Heart left ventricle (tissue), 16 donors: ENCODE data around the gene KATNAL1. TPM values are rescaled to one million over a fixed set of nuclear protein-coding genes. Genes with fewer than 3 reads are reported as not detected.

Experiments used
- ATAC-seq, 4 donors: fragments of 200-7000 bp; cut with Tn5 transposase; one replicate each; pipeline ENCODE4 v1.9.1; 2020 to 2022; ENCODE audit warnings: moderate library complexity in 4 of 4, mild to moderate bottlenecking in 3 of 4, moderate number of reproducible peaks in 1 of 4
- DNase-seq, 5 donors: peaks; one replicate each; pipeline ENCODE4 v3.0.0-alpha.2; 2020
- H3K27ac ChIP-seq, 12 donors: fragments of 200-600 bp; sonication (generic) in 4 of 12; one replicate each; pipeline versions ENCODE4 v1.5.0 to v1.8.0; 2016 to 2022; ENCODE audit warnings: mild to moderate bottlenecking in 2 of 12
- H3K27me3 ChIP-seq, 9 donors: fragments of 200-600 bp; sonication (generic) in 2 of 9; one replicate each; pipeline versions ENCODE4 v1.5.1 to v1.8.0; 2016 to 2022; ENCODE audit warnings: mild to moderate bottlenecking in 3 of 9
- H3K36me3 ChIP-seq, 9 donors: fragments of 200-600 bp; sonication (generic) in 2 of 9; one replicate each; pipeline versions ENCODE4 v1.5.0 to v1.8.0; 2018 to 2022; ENCODE audit warnings: mild to moderate bottlenecking in 2 of 9
- H3K4me1 ChIP-seq, 12 donors: fragments of 200-600 bp; sonication (generic) in 4 of 12; one replicate each; pipeline versions ENCODE4 v1.5.0 to v1.8.0; 2016 to 2022; ENCODE audit warnings: mild to moderate bottlenecking in 3 of 12
- H3K4me3 ChIP-seq, 12 donors: fragments of 200-600 bp; sonication (generic) in 4 of 12; one replicate each; pipeline versions ENCODE4 v1.5.0 to v1.8.0; 2017 to 2022; ENCODE audit warnings: mild to moderate bottlenecking in 9 of 12, moderate library complexity in 4 of 12
- H3K9me3 ChIP-seq, 12 donors: fragments of 200-600 bp; sonication (generic) in 4 of 12; one replicate each; pipeline versions ENCODE4 v1.5.0 to v1.8.0; 2016 to 2022; ENCODE audit warnings: mild to moderate bottlenecking in 1 of 12
- CTCF ChIP-seq, 12 donors: fragments of 200-600 bp; sonication (generic) in 4 of 12; IDR thresholded peaks; one replicate each; pipeline versions ENCODE4 v1.5.0 to v1.8.0; 2018 to 2022; ENCODE audit warnings: antibody characterized with exemption in 12 of 12, mild to moderate bottlenecking in 5 of 12
- POLR2A ChIP-seq, 2 donors: fragments of 450-650 bp; IDR thresholded peaks; one replicate each; pipeline ENCODE4 v1.6.1; 2017; ENCODE audit warnings: antibody characterized with exemption in 2 of 2, mild to moderate bottlenecking in 2 of 2, moderate library complexity in 2 of 2
- WGBS, 4 donors: extraction: QIAGEN DNeasy Blood & Tissue Kit in 2 of 4; methylation state at CpG; one replicate each; pipeline versions ENCODE4 v1.1.5 to v1.1.7; 2013 to 2018; 5-methylcytosine and 5-hydroxymethylcytosine counted together
- intact Hi-C, 10 donors: fragments of 100-400 bp; cut with DNase I; formaldehyde crosslinking; loops; one replicate each; pipeline versions ENCODE4 v1.11.1 to v1.14.2; 2022
- polyA plus RNA-seq, 2 donors: library from polyadenylated mRNA; stranded (reverse); fragments of 200-250 nt; gene quantifications; one replicate each; pipeline ENCODE4 v1.2.3, GENCODE V29; 2013
- total RNA-seq, 9 donors: library from RNA; depleted of rRNA in 2 of 9; stranded (reverse); fragments of >200 nt in 2 of 9; fragmentation: NEBNext Ultra II Directional in 3 of 9; extraction: Animal tissue kit (Norgen Biotek cat#: 25700) in 3 of 9; gene quantifications; one replicate each; pipeline versions ENCODE4 v1.1.0 to v1.2.4, GENCODE V29; 2016 to 2023
- donor health status: ischemic (EF 13 %, LVEDD 7.1; RV severe dilation, severe dysfunction).
- donor health status: healthy with polysubstance abuse.
- donor health status: DM: no; HTN: yes; CAD: no.
- donor health status: DM: no; HTN: no; CAD: no.
- donor health status: ischemic (EF 25% LVEDD 6.9; RV normal size, moderate dysfunction).
- donor health status: ischemic (EF 25% LVEDD 5.7; RV mildly dilated, moderate dysfunction).
- donor health status: healthy.
- donor health status: DM: yes; HTN: yes; CAD: no.
- donor health status: ischemic (EF 35%, LVEDD 5.7; RV mildly dilated, moderate dysfunction).
- donor health status: nonischemic (EF 11% LVEDD 7.7; RV severe dilation, severe dysfunction).
- donor health status: DM: yes; HTN: yes; CAD: no.
- donor health status: PGD.
- donor health status: ischemic (EF 29% LVEDD 5.4; RV normal size, mild dysfunction).
- donor health status: nonischemic (EF 23%, LVEDD 6.1; RV moderate dilation, normal function).

The KATNAL1 gene
- total and polyA plus RNA-seq, 11 donors, result 4.6 to 55.3 (median 49.6) TPM

- 66 to 87% (median 69%) methylated on average over 10 of the region's 10 CpGs for WGBS, 4 donors
- no peak for ATAC-seq
Observed at GRCh38 chr13:30186634-30187415, 120.5 kb downstream of the KATNAL1 start.

GRCh38 chr13:30181888-30182651, 125.3 kb downstream of the KATNAL1 start:
- DNase-seq (no peak), ATAC-seq (no peak)
- H3K27ac ChIP-seq, result no peak overlapping the region
- TF ChIP-seq POLR2A (IDR thresholded peaks at IDR 0.05), result no peak
- no peaks in the 10 kb centered on the region for H3K27me3 ChIP-seq
- intact Hi-C loops, result no loop called here
- WGBS, 4 donors, result 87 to 90% (median 88%) methylated on average over 13 of the region's 13 CpGs
- no peak overlapping the region for H3K4me3 ChIP-seq
- H3K36me3 ChIP-seq, result no peaks in the 10 kb centered on the region
- H3K9me3 ChIP-seq, result no peaks in the 10 kb centered on the region
- no peaks in the 10 kb centered on the region for H3K4me1 ChIP-seq

More at GRCh38 chr13:30186634-30187415, 120.5 kb downstream of the KATNAL1 start:
- H3K27ac ChIP-seq, result no peak overlapping the region
- H3K4me3 ChIP-seq, result no peak overlapping the region
- no peak for DNase-seq
- no peaks in the 10 kb centered on the region for H3K4me1 ChIP-seq
- H3K9me3 ChIP-seq, result no peaks in the 10 kb centered on the region
- intact Hi-C loops, result no loop called here
- no peaks in the 10 kb centered on the region for H3K36me3 ChIP-seq
- no peaks in the 10 kb centered on the region for H3K27me3 ChIP-seq
- no peak for TF ChIP-seq CTCF (IDR thresholded peaks at IDR 0.05)
- no peak for TF ChIP-seq POLR2A (IDR thresholded peaks at IDR 0.05)

GRCh38 chr13:30179597-30180276, 127.6 kb downstream of the KATNAL1 start:
- TF ChIP-seq CTCF (IDR thresholded peaks at IDR 0.05) (no peak), POLR2A (IDR thresholded peaks at IDR 0.05) (no peak)
- Histone ChIP-seq H3K27ac (no peak overlapping the region), H3K36me3 (no peaks in the 10 kb centered on the region), H3K27me3 (no peaks in the 10 kb centered on the region), H3K4me3 (no peak overlapping the region), H3K9me3 (no peaks in the 10 kb centered on the region), H3K4me1 (no peaks in the 10 kb centered on the region)
- intact Hi-C loops, result no loop called here
- WGBS, 4 donors, result 57 to 80% (median 62%) methylated on average over 2 of the region's 2 CpGs
- no peak for ATAC-seq
- DNase-seq, result no peak

- Histone ChIP-seq H3K4me3 (no peak overlapping the region), H3K27ac (no peak overlapping the region), H3K27me3 (no peaks in the 10 kb centered on the region), H3K9me3 (no peaks in the 10 kb centered on the region), H3K4me1 (no peaks in the 10 kb centered on the region), H3K36me3 (no peaks in the 10 kb centered on the region)
- intact Hi-C loops, result no loop called here
- WGBS, 4 donors, result 85 to 90% (median 88%) methylated on average over 5 of the region's 5 CpGs
- DNase-seq (no peak), ATAC-seq (no peak)
- TF ChIP-seq POLR2A (IDR thresholded peaks at IDR 0.05), result no peak
- TF ChIP-seq CTCF (IDR thresholded peaks at IDR 0.05), result no peak
Observed at GRCh38 chr13:30178976-30179375, 128.4 kb downstream of the KATNAL1 start.
